Stimulated activated CD4-positive, alpha-beta T cell treated with anti-CD3 and anti-CD28 coated beads, Interleukin-15, amount 100 ng/mL, for 1 hour (primary cell): ENCODE results near the gene RAB23.
"Not testable (repeated sequence)": the region's sequence is repeated elsewhere in the genome, so short reads cannot be mapped to it uniquely, and the experiment has no call there.

ENCODE experiments used
- DNase-seq, 2 donors: peaks; one replicate each; pipeline ENCODE4 v3.0.0-alpha.2; 2020; ENCODE audit warnings: low read depth in 1 of 2, low spot score in 1 of 2

RAB23 gene

GRCh38 chr6:57243526-57243925, 21.4 kb upstream of the RAB23 start:
- not testable (repeated sequence) for DNase-seq

GRCh38 chr6:57242505-57242904, 20.4 kb upstream of the RAB23 start:
- no peak for DNase-seq

- no peak for DNase-seq
Measured at GRCh38 chr6:57226221-57226620, 4.1 kb upstream of the RAB23 start.

DNA sequence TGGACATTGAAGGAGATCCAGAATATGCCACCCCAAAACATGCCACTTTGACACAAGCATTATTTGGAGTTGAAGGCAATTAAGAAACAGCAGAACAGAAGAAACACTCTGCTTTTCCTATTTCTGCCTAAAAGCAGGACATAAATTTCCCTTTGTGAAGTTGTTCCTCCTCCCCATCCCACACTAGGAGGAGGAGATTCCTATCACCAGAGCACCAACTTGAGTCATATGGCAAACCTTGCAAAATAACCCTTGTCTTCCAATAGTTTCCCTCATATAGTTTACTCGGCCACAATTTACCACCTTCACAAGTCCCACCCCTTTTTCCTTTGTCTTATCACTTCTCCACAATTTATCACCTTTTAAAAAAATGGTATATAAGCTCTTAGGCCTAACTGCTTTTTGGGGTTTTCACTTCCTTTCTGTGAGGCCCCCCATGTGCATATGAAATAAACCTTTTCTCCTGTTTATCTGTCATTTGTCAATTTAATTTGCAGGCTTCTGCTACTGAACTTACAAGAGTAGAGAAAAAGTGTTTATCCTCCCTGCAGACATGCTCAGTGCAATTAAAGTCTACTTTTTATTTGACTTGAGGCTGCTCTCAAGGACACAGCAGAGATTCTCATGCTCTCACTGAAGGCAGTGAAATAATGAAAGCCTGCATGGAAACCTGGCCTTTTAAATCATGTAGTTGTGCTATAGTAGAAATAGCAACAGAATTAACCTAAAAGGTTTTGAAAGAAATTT, 2.8 kb upstream of the RAB23 start:
- no peak for DNase-seq

- no peak for DNase-seq
Measured at GRCh38 chr6:57222743-57223077, 603 bp upstream of the RAB23 start.

DNA sequence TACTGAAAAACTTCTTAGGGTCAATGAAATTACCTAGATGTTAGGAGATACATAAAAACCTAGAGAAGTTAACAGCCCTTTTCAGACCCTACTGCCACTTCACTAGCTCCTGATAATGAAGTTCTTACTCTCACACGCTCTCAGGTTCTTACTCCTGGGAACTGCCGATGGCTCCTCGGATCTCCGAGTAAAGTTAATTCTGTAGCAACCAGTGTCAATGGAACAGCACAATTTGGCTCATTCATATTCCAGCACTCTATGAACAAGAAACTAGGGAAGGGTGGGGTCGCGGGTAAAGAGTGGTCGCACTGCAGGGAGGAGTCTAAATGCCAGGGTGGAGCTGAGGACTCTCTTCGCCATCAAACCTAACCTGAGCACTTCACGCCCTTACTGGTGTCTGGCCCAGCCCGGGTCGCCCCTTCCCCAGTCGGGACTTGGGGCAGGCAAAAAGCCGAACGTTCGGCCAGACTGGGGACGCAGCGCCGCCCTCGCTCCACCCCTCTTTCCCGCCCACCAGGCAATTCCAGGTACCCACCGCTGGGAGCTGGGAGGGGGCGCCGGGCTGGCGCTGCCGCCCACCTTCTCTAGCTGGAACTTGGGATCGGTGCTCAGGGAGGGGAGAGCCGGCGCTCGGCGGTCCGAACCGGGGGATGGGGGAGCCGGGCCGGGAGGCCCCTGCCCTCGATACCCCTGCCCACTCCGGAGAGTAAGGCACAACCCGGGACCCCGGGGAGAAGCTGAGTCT, 744 bp downstream of the RAB23 start:
- DNase-seq = peak; percentile 8 to 21

DNA sequence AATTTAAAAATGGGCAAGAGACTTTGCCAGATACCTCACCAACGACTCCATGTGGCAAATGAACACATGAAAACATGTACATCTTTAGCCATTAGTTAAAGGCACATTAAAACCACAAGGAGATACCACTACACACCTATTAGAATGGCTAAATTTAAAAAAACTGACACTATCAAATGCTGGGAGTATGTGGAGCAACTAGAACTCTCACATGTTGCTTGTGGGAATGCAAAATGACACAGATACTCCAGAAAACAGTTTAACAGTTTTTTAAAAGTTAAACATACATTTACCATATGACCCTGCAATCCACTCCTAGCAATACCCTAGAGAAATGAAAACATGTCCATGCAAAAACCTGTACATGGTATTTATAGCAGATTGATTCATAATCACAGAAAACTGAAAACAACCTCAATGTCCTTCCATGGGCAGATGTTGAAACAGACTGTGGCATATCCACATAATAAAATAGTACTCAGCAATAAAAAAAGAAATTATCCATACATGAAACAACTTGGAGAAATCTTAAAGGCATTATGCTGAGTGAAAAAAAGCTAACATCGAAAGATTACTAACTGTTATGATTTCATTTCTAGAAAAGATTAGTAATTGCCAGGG, 1.9 kb downstream of the RAB23 start:
- no peak for DNase-seq

GRCh38 chr6:57217270-57217669, 4.8 kb downstream of the RAB23 start:
- no peak for DNase-seq

DNA sequence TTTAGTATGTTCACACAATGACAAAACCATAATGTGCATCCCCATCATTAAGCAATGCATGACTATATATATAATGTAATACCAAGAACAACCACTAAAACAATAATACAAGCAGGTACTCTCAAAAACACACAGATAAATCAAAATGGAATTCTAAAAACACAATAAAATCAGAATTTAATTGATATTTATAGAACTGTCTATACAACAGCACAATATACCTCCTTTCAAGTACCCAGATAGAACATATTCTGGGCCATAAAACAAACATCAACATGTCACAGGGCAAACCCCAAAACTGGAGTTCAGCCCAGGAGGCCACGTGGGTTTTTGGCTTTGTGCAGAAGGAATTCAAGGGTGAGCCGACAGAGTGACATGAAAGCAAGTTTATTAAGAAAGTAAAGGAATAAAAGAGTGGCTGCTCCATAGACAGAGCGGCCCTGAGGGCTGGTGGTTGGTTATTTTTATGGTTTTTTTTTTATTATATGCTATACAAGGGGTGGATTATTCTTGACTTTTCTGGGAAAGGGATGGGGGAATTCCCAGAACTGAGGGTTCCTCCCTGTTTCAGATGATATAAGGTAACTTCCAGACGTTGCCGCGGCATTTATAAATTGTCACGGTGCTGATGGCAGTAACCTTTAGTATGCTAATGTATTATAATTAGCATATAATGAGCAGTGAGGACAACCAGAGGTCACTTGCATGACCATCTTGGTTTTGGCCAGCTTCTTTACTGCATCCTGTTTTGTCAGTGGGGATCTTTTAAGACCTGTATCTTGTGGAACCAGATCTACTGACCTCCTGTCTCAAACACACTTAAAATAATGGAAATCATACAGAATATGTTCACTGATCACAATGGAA, 5.6 kb downstream of the RAB23 start:
- DNase-seq = no peak

DNA sequence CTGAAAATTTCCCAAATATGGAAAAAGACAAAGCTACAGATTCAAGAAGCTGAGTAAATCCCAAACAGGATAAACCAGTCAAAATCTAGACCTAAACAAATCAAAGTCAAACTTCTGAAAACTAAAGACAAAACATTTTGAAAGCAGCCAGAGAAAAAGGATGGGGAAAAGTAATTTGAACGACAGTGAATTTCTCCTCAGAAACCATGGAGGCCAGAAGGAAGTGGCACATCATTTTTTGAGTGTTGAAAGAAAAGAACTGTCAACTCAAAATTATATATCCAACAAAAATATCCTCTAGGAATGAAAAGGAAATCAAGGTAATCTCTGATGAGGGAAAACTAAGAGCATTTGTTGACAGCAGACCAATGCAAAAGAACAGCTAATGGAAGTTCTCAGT, 6.8 kb downstream of the RAB23 start:
- DNase-seq = no peak

DNA sequence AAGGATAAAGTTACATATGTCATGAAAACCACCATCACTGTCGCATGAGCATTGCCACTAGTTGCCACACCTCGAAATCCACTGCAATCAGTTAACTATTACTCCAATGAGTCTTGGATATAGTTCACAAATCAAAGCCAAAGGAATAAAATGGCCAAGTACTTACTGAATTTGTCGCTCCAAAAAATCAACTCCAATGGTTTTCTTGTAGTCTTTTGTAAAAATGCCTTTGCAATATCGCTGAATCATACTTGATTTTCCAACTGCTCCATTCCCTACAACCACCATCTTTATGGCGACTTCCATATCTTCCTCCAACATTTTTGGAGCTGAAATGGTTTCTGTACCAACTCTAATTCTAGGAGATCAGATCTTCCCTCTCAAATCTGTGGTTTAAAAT, 12.0 kb downstream of the RAB23 start:
- DNase-seq = no peak

- DNase-seq = no peak
Measured at GRCh38 chr6:57209030-57209429, 13.1 kb downstream of the RAB23 start.

- DNase-seq = no peak
Measured at GRCh38 chr6:57207872-57208271, 14.2 kb downstream of the RAB23 start.

DNA sequence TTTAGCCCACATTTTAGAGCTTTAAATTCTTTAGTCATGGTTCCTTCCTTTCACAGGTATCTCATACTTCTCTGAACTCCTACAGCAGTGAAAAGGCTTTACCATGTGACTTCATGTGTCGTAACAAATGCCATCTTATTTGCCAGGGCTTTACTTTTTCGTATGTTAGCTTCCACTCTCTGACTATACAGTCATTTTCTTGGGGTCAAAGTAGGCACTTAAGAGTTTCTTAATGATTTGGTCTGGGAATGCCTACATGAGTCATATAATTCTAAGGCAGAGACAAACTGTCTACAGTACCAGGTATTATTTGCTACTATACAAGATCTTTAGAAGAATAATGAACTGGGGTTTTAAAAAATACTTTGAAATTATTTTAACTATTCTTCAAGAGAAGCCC, 15.0 kb downstream of the RAB23 start:
- DNase-seq = no peak

DNA sequence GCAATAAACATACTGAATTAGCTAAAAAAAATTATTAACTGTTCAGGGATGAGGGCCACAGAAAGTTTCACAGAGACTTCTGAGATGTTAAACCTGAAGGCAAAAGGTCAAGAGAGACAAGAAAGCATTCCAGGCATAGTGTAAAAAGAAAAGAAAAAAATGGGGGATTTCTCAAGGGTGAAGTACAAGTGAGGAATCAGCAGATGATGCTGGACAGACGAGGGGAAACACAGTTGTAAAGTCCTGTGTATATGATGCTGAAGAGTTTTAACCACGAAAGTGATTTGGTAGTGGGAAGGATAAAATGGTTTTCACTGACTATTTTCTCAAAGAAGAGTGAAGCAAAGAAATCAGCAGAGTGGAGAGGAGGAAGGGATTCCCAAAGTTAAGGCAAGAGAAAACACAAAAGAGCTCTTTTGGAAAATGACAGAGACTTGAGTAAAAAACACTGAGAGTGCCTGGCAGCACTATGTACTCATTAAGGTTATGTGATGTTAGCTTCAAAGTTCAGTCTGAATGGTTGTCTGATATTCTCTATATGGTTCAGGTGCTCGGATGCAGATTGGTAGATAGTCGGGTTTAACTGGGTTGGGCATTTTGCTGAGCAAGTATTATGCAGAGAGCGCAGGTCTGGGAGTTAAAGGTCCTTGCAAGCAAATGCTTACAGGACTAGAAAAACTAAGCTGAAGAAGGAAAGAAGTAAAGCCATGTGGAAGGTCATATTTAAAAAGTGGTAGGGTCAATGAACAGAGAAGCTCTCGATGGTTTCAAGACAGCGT, 16.4 kb downstream of the RAB23 start:
- no peak for DNase-seq

DNA sequence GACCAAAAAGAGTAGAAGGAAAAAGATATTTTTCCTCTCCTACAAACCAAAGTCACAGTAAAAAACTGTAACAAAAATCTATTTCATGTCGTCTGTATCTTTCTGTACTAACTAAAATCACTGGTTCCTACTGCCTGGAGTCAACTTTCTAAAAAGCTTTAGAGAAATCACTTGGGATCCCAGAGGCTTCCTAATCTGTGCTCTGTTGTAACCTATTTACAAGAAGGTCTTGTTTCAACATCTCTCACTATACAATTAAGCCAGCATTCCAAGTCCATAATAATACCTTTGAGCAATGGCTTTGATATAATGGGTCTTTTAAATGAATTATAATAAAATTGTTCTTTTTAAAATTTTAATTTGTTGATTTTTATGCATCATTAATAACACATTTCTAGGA, 20.4 kb downstream of the RAB23 start:
- no peak for DNase-seq

GRCh38 chr6:57198926-57199636, 23.0 kb downstream of the RAB23 start:
- DNase-seq = no peak

DNA sequence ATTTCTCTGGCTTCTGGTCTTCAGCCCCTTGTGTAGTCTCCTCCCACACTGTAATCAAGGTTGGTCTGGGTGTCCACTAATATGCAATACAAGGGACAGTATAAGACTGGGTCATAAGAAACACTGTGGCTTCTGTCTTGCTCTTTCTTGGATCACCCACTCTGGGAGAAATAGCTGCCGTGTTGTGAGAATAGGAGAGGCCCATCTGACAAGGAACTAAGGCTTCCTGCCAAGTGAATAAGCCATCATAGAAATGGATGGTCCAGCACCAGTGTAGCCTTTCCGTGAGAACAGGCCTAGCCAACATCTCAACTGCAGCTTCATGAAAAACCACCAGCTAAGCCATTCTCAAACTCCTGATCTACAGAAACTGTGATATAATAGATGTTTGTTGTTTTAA, 26.6 kb downstream of the RAB23 start:
- no peak for DNase-seq

- no peak for DNase-seq
Measured at GRCh38 chr6:57193177-57193576, 28.9 kb downstream of the RAB23 start.

GRCh38 chr6:57190140-57190539, 32.0 kb downstream of the RAB23 start:
- DNase-seq = no peak
